ENCODE measurements around the gene OAT. TPM values are rescaled to one million over a fixed set of nuclear protein-coding genes. Genes with fewer than 3 reads are reported as not detected.

OAT gene
- total RNA-seq, 1 donor from 2014 or later: 119 TPM

DNA sequence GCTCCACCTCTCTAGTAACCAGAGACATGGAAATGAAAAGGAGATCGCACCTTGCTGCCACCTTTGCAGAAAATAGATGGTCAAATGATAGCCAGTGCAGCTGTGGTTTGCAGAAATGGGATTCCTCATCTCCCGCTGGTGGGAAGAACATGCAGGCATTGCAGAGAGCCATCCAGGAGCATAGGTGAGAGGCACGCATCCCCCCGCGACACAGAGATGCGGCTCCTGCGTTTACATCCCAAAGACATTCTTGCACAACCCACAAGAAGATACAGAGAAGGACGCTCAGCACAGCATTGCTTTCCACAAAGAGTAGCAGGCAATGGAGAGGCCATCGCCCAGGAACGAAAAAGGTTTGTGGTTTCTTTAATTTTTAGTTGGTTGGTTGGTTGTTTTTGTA is 56.2 kb downstream of the OAT start:
- no peak for DNase-seq (ENCODE audit: low read depth)
- peaks cover 2% of the 10 kb centered on the region for H3K9me3 ChIP-seq (ENCODE audit: insufficient read depth, low read depth, low read length)
- no peaks in the 10 kb centered on the region for H3K36me3 ChIP-seq (ENCODE audit: insufficient read depth, low read length)
- no peak for FAIRE-seq
- Mint-ChIP-seq H3K27ac (ENCODE audit: unreplicated experiment) (no peak overlapping the region), H3K27me3 (ENCODE audit: low read depth, unreplicated experiment) (peaks cover 38% of the 10 kb centered on the region), H3K4me3 (ENCODE audit: unreplicated experiment) (no peak overlapping the region), H3K4me1 (ENCODE audit: low read depth, unreplicated experiment) (no peaks in the 10 kb centered on the region), H3K36me3 (ENCODE audit: low read depth, unreplicated experiment) (no peaks in the 10 kb centered on the region), H3K9me3 (ENCODE audit: unreplicated experiment) (peaks cover 2% of the 10 kb centered on the region)
- no peaks in the 10 kb centered on the region for H3K79me2 ChIP-seq (ENCODE audit: insufficient read depth, low read length)
- no peak overlapping the region for H2AFZ ChIP-seq (ENCODE audit: low read depth, low read length)
- H3K4me1 ChIP-seq (ENCODE audit: insufficient read depth, low read length): no peaks in the 10 kb centered on the region
- no peak overlapping the region for H3K9ac ChIP-seq (ENCODE audit: low read length)
- H3K4me2 ChIP-seq (ENCODE audit: low read length): no peak overlapping the region
- H4K20me1 ChIP-seq (ENCODE audit: insufficient read depth, low read length): no peaks in the 10 kb centered on the region
- H3K27me3 ChIP-seq (ENCODE audit: insufficient read depth, low read length): peaks cover 8% of the 10 kb centered on the region
- no peak overlapping the region for H3K27ac ChIP-seq (ENCODE audit: low read depth, low read length)
- H3K4me3 ChIP-seq (ENCODE audit: insufficient read depth, low read depth, low read length): no peak overlapping the region
- TF ChIP-seq, protein P1, sequence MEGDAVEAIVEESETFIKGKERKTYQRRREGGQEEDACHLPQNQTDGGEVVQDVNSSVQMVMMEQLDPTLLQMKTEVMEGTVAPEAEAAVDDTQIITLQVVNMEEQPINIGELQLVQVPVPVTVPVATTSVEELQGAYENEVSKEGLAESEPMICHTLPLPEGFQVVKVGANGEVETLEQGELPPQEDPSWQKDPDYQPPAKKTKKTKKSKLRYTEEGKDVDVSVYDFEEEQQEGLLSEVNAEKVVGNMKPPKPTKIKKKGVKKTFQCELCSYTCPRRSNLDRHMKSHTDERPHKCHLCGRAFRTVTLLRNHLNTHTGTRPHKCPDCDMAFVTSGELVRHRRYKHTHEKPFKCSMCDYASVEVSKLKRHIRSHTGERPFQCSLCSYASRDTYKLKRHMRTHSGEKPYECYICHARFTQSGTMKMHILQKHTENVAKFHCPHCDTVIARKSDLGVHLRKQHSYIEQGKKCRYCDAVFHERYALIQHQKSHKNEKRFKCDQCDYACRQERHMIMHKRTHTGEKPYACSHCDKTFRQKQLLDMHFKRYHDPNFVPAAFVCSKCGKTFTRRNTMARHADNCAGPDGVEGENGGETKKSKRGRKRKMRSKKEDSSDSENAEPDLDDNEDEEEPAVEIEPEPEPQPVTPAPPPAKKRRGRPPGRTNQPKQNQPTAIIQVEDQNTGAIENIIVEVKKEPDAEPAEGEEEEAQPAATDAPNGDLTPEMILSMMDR (IDR thresholded peaks at IDR 0.05; ENCODE audit: insufficient read depth, low read depth, low read length): no peak
- TF ChIP-seq EZH2 (IDR thresholded peaks at IDR 0.05; ENCODE audit: insufficient read depth, low read length): no peak

DNA sequence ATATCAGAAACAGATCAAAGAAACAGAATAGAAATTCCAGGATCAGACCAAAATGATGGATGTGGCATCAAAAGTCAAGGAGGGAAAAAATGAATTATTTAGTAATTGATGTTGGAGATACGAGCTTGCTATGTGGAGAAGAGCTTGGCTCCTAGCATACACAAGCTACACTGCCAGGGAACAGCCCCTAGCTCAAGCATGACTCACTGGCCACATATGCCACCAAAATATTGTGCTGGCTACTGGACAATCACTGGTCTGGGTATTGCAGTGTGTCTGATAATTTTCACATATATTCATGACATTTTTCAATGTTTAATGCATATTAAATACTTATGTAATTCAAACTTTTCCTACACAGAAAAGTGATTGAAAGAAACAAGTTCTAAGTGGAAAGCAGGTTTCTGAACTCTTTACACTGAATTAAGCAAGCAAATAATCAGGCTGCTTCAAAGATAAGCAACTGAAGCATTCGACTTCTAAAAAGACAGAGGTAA is 59.3 kb downstream of the OAT start:
- Mint-ChIP-seq H3K4me3 (ENCODE audit: unreplicated experiment) (no peak overlapping the region), H3K27ac (ENCODE audit: unreplicated experiment) (no peak overlapping the region), H3K36me3 (ENCODE audit: low read depth, unreplicated experiment) (no peaks in the 10 kb centered on the region), H3K4me1 (ENCODE audit: low read depth, unreplicated experiment) (no peaks in the 10 kb centered on the region), H3K9me3 (ENCODE audit: unreplicated experiment) (peaks cover 5% of the 10 kb centered on the region), H3K27me3 (ENCODE audit: low read depth, unreplicated experiment) (peaks cover 23% of the 10 kb centered on the region)
- FAIRE-seq (no peak), DNase-seq (ENCODE audit: low read depth) (no peak)
- peaks cover 5% of the 10 kb centered on the region for H3K27me3 ChIP-seq (ENCODE audit: insufficient read depth, low read length)
- H3K9me3 ChIP-seq (ENCODE audit: insufficient read depth, low read depth, low read length): no peaks in the 10 kb centered on the region
- H4K20me1 ChIP-seq (ENCODE audit: insufficient read depth, low read length): no peaks in the 10 kb centered on the region
- no peaks in the 10 kb centered on the region for H3K4me1 ChIP-seq (ENCODE audit: insufficient read depth, low read length)
- TF ChIP-seq, protein P1 (IDR thresholded peaks at IDR 0.05; ENCODE audit: insufficient read depth, low read depth, low read length): no peak
- TF ChIP-seq EZH2 (IDR thresholded peaks at IDR 0.05; ENCODE audit: insufficient read depth, low read length): no peak
- no peak overlapping the region for H3K4me3 ChIP-seq (ENCODE audit: insufficient read depth, low read depth, low read length)
- H2AFZ ChIP-seq (ENCODE audit: low read depth, low read length): no peak overlapping the region
- H3K36me3 ChIP-seq (ENCODE audit: insufficient read depth, low read length): no peaks in the 10 kb centered on the region
- no peak overlapping the region for H3K27ac ChIP-seq (ENCODE audit: low read depth, low read length)
- no peak overlapping the region for H3K9ac ChIP-seq (ENCODE audit: low read length)
- H3K4me2 ChIP-seq (ENCODE audit: low read length): no peak overlapping the region
- no peaks in the 10 kb centered on the region for H3K79me2 ChIP-seq (ENCODE audit: insufficient read depth, low read length)

GRCh38 chr10:124357561-124357885 is 61.2 kb downstream of the OAT start:
- Histone ChIP-seq H4K20me1 (ENCODE audit: insufficient read depth, low read length) (no peaks in the 10 kb centered on the region), H3K4me2 (ENCODE audit: low read length) (no peak overlapping the region), H3K27ac (ENCODE audit: low read depth, low read length) (no peak overlapping the region), H3K9me3 (ENCODE audit: insufficient read depth, low read depth, low read length) (no peaks in the 10 kb centered on the region), H3K79me2 (ENCODE audit: insufficient read depth, low read length) (no peaks in the 10 kb centered on the region), H2AFZ (ENCODE audit: low read depth, low read length) (no peak overlapping the region), H3K27me3 (ENCODE audit: insufficient read depth, low read length) (peaks cover 3% of the 10 kb centered on the region), H3K9ac (ENCODE audit: low read length) (no peak overlapping the region), H3K4me1 (ENCODE audit: insufficient read depth, low read length) (no peaks in the 10 kb centered on the region), H3K36me3 (ENCODE audit: insufficient read depth, low read length) (no peaks in the 10 kb centered on the region), H3K4me3 (ENCODE audit: insufficient read depth, low read depth, low read length) (no peak overlapping the region)
- DNase-seq (ENCODE audit: low read depth) (no peak), FAIRE-seq (no peak)
- Mint-ChIP-seq H3K4me1 (ENCODE audit: low read depth, unreplicated experiment) (no peaks in the 10 kb centered on the region), H3K36me3 (ENCODE audit: low read depth, unreplicated experiment) (no peaks in the 10 kb centered on the region), H3K9me3 (ENCODE audit: unreplicated experiment) (peaks cover 5% of the 10 kb centered on the region), H3K27ac (ENCODE audit: unreplicated experiment) (no peak overlapping the region), H3K27me3 (ENCODE audit: low read depth, unreplicated experiment) (peaks cover 21% of the 10 kb centered on the region), H3K4me3 (ENCODE audit: unreplicated experiment) (no peak overlapping the region)
- no peak for TF ChIP-seq EZH2 (IDR thresholded peaks at IDR 0.05; ENCODE audit: insufficient read depth, low read length)
- TF ChIP-seq, protein P1 (IDR thresholded peaks at IDR 0.05; ENCODE audit: insufficient read depth, low read depth, low read length): no peak
